IMR-90 (cell line): ENCODE data around the gene TAGLN. TPM values are rescaled to one million over a fixed set of nuclear protein-coding genes. Genes with fewer than 3 reads are reported as not detected.

Experiments used
- ATAC-seq: fragments of 200-7000 bp; cut with Tn5 transposase; 2 replicates; pipeline ENCODE4 v1.9.1; 2020; ENCODE audit warnings: low read depth, mild to moderate bottlenecking, moderate library complexity
- BruUV-seq: library from RNA; stranded (reverse); fragments of 400-500 nt; replicated peaks from 2 replicates; lab custom pipeline; 2021; lab: Mats Ljungman, UMichigan
- CTCF ChIA-PET: fragments of 300-600 bp; formaldehyde crosslinking; extraction: SDS; loops from one replicate; lab custom pipeline; 2021; ENCODE audit warnings: antibody characterized with exemption; lab: Yijun Ruan, JAX
- POLR2A ChIA-PET: fragments of 300-600 bp; sonication (Branson Sonifier 250); formaldehyde crosslinking; loops from one replicate; lab custom pipeline; 2022; ENCODE audit warnings: antibody characterized with exemption; ENCODE audit not compliant: unreplicated experiment; lab: Charles Lee
- DNase-seq: peaks from one replicate; pipeline ENCODE4 v3.0.0; 2013
- H2AFZ ChIP-seq: replicated peaks from 2 replicates; pipeline ENCODE3; 2013; ENCODE audit warnings: low read length, mild to moderate bottlenecking; ENCODE audit not compliant: poor library complexity
- H2AK5ac ChIP-seq: 2 replicates; pipeline ENCODE4 v1.6.1; 2013; ENCODE audit warnings: low read depth, low read length, inconsistent platforms
- H2AK9ac ChIP-seq: replicated peaks from 2 replicates; pipeline ENCODE3; 2013; ENCODE audit warnings: mild to moderate bottlenecking, low read depth, low read length, moderate library complexity; ENCODE audit not compliant: poor library complexity
- H2BK120ac ChIP-seq: 2 replicates; pipeline ENCODE4 v1.6.1; 2013; ENCODE audit warnings: low read depth, low read length, inconsistent platforms
- H2BK15ac ChIP-seq: 3 replicates; pipeline ENCODE4 v1.6.1; 2013; ENCODE audit warnings: low read depth, low read length, inconsistent platforms
- H2BK20ac ChIP-seq: 2 replicates; pipeline ENCODE4 v1.6.1; 2013; ENCODE audit warnings: low read depth, mild to moderate bottlenecking, inconsistent platforms, low read length, moderate library complexity
- H2BK5ac ChIP-seq: 2 replicates; pipeline ENCODE4 v1.6.1; 2013; ENCODE audit warnings: mild to moderate bottlenecking, low read depth, low read length, inconsistent platforms; ENCODE audit not compliant: poor library complexity, severe bottlenecking
- H3K14ac ChIP-seq: replicated peaks from 2 replicates; pipeline ENCODE4 v1.6.1; 2013; ENCODE audit warnings: low read depth, low read length, inconsistent platforms
- H3K18ac ChIP-seq: 2 replicates; pipeline ENCODE4 v1.6.1; 2013; ENCODE audit warnings: low read depth, low read length, control low read depth
- H3K23ac ChIP-seq: 2 replicates; pipeline ENCODE4 v1.6.1; 2013; ENCODE audit warnings: low read depth, low read length, inconsistent platforms
- H3K27ac ChIP-seq: 2 replicates; pipeline ENCODE4 v1.5.1; 2013; ENCODE audit warnings: mild to moderate bottlenecking, control low read depth, low read length; ENCODE audit not compliant: insufficient read depth
- H3K27me3 ChIP-seq: 2 replicates; pipeline ENCODE4 v1.6.1; 2013; ENCODE audit warnings: low read length; ENCODE audit not compliant: control insufficient read depth, insufficient read depth
- H3K36me3 ChIP-seq: 2 replicates; pipeline ENCODE4 v1.6.1; 2013; ENCODE audit warnings: low read length, mixed read lengths; ENCODE audit not compliant: control insufficient read depth, insufficient read depth
- H3K4ac ChIP-seq: 2 replicates; pipeline ENCODE4 v1.6.1; 2013; ENCODE audit warnings: low read depth, low read length, inconsistent platforms
- H3K4me1 ChIP-seq: 2 replicates; pipeline ENCODE4 v1.6.1; 2013; ENCODE audit warnings: low read length, mixed read lengths; ENCODE audit not compliant: control insufficient read depth, insufficient read depth
- H3K4me2 ChIP-seq: 2 replicates; pipeline ENCODE4 v1.6.1; 2013; ENCODE audit warnings: low read depth, mild to moderate bottlenecking, control low read depth, low read length, moderate library complexity
- H3K4me3 ChIP-seq: 2 replicates; pipeline ENCODE4 v1.5.1; 2013; ENCODE audit warnings: low read depth, mild to moderate bottlenecking, control low read depth, low read length, moderate library complexity; ENCODE audit not compliant: insufficient read depth
- H3K56ac ChIP-seq: 2 replicates; pipeline ENCODE4 v1.6.1; 2013; ENCODE audit warnings: low read length, inconsistent platforms; ENCODE audit not compliant: insufficient read depth; ENCODE audit errors: extremely low read depth
- H3K79me1 ChIP-seq, 2 experiments: 2 replicates each; pipeline ENCODE4 v1.6.1; 2013; ENCODE audit warnings: low read length in 2 of 2, inconsistent platforms in 1 of 2, low read depth in 1 of 2
- H3K9ac ChIP-seq: 2 replicates; pipeline ENCODE4 v1.6.1; 2013; ENCODE audit warnings: low read depth, low read length, control low read depth
- H3K9me1 ChIP-seq: 2 replicates; pipeline ENCODE4 v1.6.1; 2013; ENCODE audit warnings: low read length, inconsistent platforms; ENCODE audit not compliant: insufficient read depth
- H3K9me3 ChIP-seq: 2 replicates; pipeline ENCODE4 v1.6.1; 2013; ENCODE audit warnings: low read length; ENCODE audit not compliant: control insufficient read depth, insufficient read depth
- H4K20me1 ChIP-seq: 2 replicates; pipeline ENCODE4 v1.6.1; 2013; ENCODE audit warnings: low read length, inconsistent platforms; ENCODE audit not compliant: insufficient read depth
- H4K5ac ChIP-seq: 2 replicates; pipeline ENCODE4 v1.6.1; 2013; ENCODE audit warnings: mild to moderate bottlenecking, low read depth, low read length, control low read depth
- H4K8ac ChIP-seq, 2 experiments: 2 replicates each; pipeline ENCODE4 v1.6.1; 2013; ENCODE audit warnings: low read depth in 2 of 2, low read length in 2 of 2, control low read depth in 1 of 2, inconsistent platforms in 1 of 2
- H4K91ac ChIP-seq: 2 replicates; pipeline ENCODE4 v1.6.1; 2013; ENCODE audit warnings: low read depth, low read length, inconsistent platforms; ENCODE audit not compliant: insufficient read depth
- BHLHE40 ChIP-seq: fragments of 150-350 bp; IDR thresholded peaks from 2 replicates; pipeline ENCODE4 v1.6.1; 2016; ENCODE audit warnings: mild to moderate bottlenecking, low read depth, low read length
- FOS ChIP-seq: fragments of 150-350 bp; IDR thresholded peaks from 2 replicates; pipeline ENCODE4 v1.6.1; 2016; ENCODE audit warnings: low read depth, low read length
- MAFK ChIP-seq: IDR thresholded peaks from 2 replicates; pipeline ENCODE4 v1.6.1; 2012; ENCODE audit warnings: low read depth, low read length, improper control_type of control experiment
- MXI1 ChIP-seq: IDR thresholded peaks from 2 replicates; pipeline ENCODE4 v1.6.1; 2012; ENCODE audit warnings: low read depth, mild to moderate bottlenecking, low read length, moderate library complexity, borderline replicate concordance
- RCOR1 ChIP-seq: IDR thresholded peaks from 2 replicates; pipeline ENCODE4 v1.6.1; 2012; ENCODE audit warnings: mild to moderate bottlenecking, low read length, improper control_type of control experiment; ENCODE audit not compliant: insufficient replicate concordance
- RFX5 ChIP-seq: IDR thresholded peaks from 2 replicates; pipeline ENCODE4 v1.8.0; 2012; ENCODE audit warnings: low read depth, mild to moderate bottlenecking, low read length, moderate library complexity
- WGBS, 2 experiments: methylation state at CpG; one replicate each; pipeline versions ENCODE4 v1.1.5 to v1.1.7; 2013; ENCODE audit warnings: missing lambda C conversion rate in 2 of 2; ENCODE audit not compliant: insufficient read length in 1 of 2; ENCODE audit errors: extremely low coverage in 2 of 2; 5-methylcytosine and 5-hydroxymethylcytosine counted together
- dilution Hi-C: fragments of 300-500 bp; cut with HindIII; formaldehyde crosslinking; loops from one replicate; pipeline ENCODE4 v1.14.3; 2018; ENCODE audit warnings: low sequenced_read_pairs; ENCODE audit not compliant: unreplicated experiment
- in situ Hi-C: fragments of 300-500 bp; cut with MboI; formaldehyde crosslinking; loops from 3 replicates; pipeline ENCODE4 v1.14.3; 2019; ENCODE audit warnings: low sequenced_read_pairs, inconsistent platforms, mixed read lengths
- intact Hi-C: fragments of 100-400 bp; cut with micrococcal nuclease; formaldehyde crosslinking; loops from 2 replicates; pipeline ENCODE4 v1.10.0; 2022
- polyA plus RNA-seq, 3 experiments: library from polyadenylated mRNA; depleted of rRNA; stranded (reverse); fragments of >200 nt; gene quantifications; 2 replicates each; pipeline ENCODE4 v1.2.3, GENCODE V29; 2012; ENCODE audit warnings: low replicate concordance in 1 of 3
- total RNA-seq: library from RNA; depleted of rRNA; stranded (reverse); fragments of >200 nt; gene quantifications from 2 replicates; pipeline ENCODE4 v1.2.3, GENCODE V29; 2012
- TF ChIP-seq, protein P1 (sequence below): fragments of 150-350 bp; IDR thresholded peaks from 2 replicates; pipeline ENCODE4 v1.6.1; 2016; ENCODE audit warnings: low read depth, mild to moderate bottlenecking, low read length, moderate library complexity, borderline replicate concordance

TAGLN gene
- total and polyA plus RNA-seq, 2 of the 4 experiments (the other 2 are of a cell fraction), result 2,558 to 3,760 TPM

DNA sequence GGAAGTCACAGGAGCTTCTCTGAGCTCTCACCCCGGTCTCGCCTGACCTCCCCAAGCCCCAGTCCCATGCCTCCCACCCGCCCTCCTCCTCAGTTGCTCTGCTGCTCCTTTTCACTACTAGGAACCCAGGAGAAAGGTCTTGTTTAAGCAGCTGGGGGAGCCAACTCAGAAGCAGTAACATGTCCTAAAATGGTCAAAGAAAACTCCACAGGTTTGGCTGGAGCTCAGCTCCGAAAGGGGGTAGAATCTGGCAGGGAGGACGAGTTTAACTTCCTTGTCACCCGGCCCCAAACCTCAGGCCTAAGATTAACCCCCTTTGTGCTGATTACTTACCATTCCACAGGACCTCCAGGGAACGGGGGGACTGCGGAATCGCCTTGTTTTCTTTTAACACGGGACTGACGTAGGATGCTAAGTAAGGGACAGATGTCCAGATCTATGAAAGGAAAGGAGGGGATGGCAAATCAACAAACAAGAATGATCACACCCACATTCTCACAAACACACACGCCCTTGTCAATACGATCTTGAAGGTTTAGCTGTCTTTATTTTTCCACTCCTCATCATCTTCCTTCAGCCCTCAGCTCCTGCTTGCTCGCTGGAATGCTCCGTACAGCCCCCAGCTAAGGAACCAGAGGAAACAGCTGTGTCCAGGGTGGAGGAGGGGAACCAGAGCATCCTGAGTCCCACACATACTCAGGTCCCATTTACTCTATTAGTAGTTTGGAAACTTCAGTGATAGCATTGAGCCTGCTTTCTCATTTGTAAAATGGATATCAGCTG is 19.2 kb downstream of the TAGLN start:
- peak overlapping the region; percentile 98 for H3K23ac ChIP-seq
- H2BK20ac ChIP-seq, result peak overlapping the region; percentile 96
- dilution Hi-C loops (no loop called here), intact Hi-C loops (no loop called here), in situ Hi-C loops (no loop called here)
- H3K9ac ChIP-seq, result peak overlapping the region; percentile 90
- H3K36me3 ChIP-seq, result peaks cover 41% of the 10 kb centered on the region
- peak overlapping the region; percentile 38 for H3K4me2 ChIP-seq
- TF ChIP-seq BHLHE40 (no peak), MXI1 (no peak), MAFK (no peak), RFX5 (no peak), FOS (no peak), RCOR1 (no peak)
- TF ChIP-seq, protein P1, sequence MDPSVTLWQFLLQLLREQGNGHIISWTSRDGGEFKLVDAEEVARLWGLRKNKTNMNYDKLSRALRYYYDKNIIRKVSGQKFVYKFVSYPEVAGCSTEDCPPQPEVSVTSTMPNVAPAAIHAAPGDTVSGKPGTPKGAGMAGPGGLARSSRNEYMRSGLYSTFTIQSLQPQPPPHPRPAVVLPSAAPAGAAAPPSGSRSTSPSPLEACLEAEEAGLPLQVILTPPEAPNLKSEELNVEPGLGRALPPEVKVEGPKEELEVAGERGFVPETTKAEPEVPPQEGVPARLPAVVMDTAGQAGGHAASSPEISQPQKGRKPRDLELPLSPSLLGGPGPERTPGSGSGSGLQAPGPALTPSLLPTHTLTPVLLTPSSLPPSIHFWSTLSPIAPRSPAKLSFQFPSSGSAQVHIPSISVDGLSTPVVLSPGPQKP, result no peak
- H3K18ac ChIP-seq, result peak overlapping the region; percentile 98
- no TSS peak for BruUV-seq
- H2AK5ac ChIP-seq, result peak overlapping the region; percentile 100
- 40% methylated on average over 1 of the region's 15 CpGs; no CpG with 5 or more reads in 1 of the 2 experiments for WGBS, 2 experiments
- peak overlapping the region; percentile 99 for H4K91ac ChIP-seq
- peak overlapping the region; percentile 99 for H2BK5ac ChIP-seq
- H4K8ac ChIP-seq, result peak overlapping the region; percentile 95 to 99
- H4K20me1 ChIP-seq, result no peaks in the 10 kb centered on the region
- peak overlapping the region; percentile 40 for H2AFZ ChIP-seq
- peaks cover 40% of the 10 kb centered on the region for H3K4me1 ChIP-seq
- H3K56ac ChIP-seq, result peak overlapping the region; percentile 98
- ATAC-seq, result peak; percentile 28
- H3K14ac ChIP-seq, result peak overlapping the region; percentile 98
- H3K27me3 ChIP-seq, result no peaks in the 10 kb centered on the region
- H3K4ac ChIP-seq, result peak overlapping the region; percentile 99
- peaks cover 28% of the 10 kb centered on the region for H3K9me1 ChIP-seq
- DNase-seq, result peak; percentile 57
- peak overlapping the region; percentile 97 for H2BK120ac ChIP-seq
- peak overlapping the region; percentile 96 for H2AK9ac ChIP-seq
- H3K79me1 ChIP-seq, result peaks cover 18 to 51% of the 10 kb centered on the region in 2 experiments; a peak in 3 of 4 replicates
- ChIA-PET POLR2A (interaction anchor here (1.2 to 2.0 kb wide), 2 partner anchors 8 to 19 kb away, joined by 6 to 11 read pairs; partner anchors contain the start of gene TAGLN), CTCF (interaction anchor here (2.0 kb wide), 1 partner anchor 9 kb away, joined by 6 read pairs; no protein-coding TSS in a partner anchor)
- H3K9me3 ChIP-seq, result no peaks in the 10 kb centered on the region
- H2BK15ac ChIP-seq, result peak overlapping the region; percentile 100
- H3K27ac ChIP-seq, result peak overlapping the region; percentile 100
- H4K5ac ChIP-seq, result peak overlapping the region; percentile 100
- no peak overlapping the region for H3K4me3 ChIP-seq
